Skeletal muscle satellite cell (primary cell): ENCODE results near the gene KIAA0930.

Experiments used
- H3K27me3 ChIP-seq: 2 replicates; pipeline ENCODE4 v1.7.0; 2013; ENCODE audit warnings: low read length; ENCODE audit not compliant: control insufficient read depth, insufficient read depth
- H3K36me3 ChIP-seq: 2 replicates; pipeline ENCODE4 v1.7.0; 2013; ENCODE audit warnings: mild to moderate bottlenecking, control low read depth, low read length; ENCODE audit not compliant: insufficient read depth
- H3K4me1 ChIP-seq: 2 replicates; pipeline ENCODE4 v1.7.0; 2013; ENCODE audit warnings: low read length; ENCODE audit not compliant: control insufficient read depth, insufficient read depth
- H3K4me2 ChIP-seq: 2 replicates; pipeline ENCODE4 v1.7.0; 2013; ENCODE audit warnings: mild to moderate bottlenecking, low read length
- H3K4me3 ChIP-seq: 2 replicates; pipeline ENCODE4 v1.7.0; 2013; ENCODE audit warnings: low read length
- H3K9ac ChIP-seq: 2 replicates; pipeline ENCODE4 v1.7.0; 2013; ENCODE audit warnings: mild to moderate bottlenecking, low read depth, low read length, moderate library complexity
- H3K9me3 ChIP-seq: replicated peaks from 2 replicates; pipeline ENCODE4 v1.7.0; 2013; ENCODE audit warnings: mild to moderate bottlenecking, control low read depth, low read length

KIAA0930 gene

DNA sequence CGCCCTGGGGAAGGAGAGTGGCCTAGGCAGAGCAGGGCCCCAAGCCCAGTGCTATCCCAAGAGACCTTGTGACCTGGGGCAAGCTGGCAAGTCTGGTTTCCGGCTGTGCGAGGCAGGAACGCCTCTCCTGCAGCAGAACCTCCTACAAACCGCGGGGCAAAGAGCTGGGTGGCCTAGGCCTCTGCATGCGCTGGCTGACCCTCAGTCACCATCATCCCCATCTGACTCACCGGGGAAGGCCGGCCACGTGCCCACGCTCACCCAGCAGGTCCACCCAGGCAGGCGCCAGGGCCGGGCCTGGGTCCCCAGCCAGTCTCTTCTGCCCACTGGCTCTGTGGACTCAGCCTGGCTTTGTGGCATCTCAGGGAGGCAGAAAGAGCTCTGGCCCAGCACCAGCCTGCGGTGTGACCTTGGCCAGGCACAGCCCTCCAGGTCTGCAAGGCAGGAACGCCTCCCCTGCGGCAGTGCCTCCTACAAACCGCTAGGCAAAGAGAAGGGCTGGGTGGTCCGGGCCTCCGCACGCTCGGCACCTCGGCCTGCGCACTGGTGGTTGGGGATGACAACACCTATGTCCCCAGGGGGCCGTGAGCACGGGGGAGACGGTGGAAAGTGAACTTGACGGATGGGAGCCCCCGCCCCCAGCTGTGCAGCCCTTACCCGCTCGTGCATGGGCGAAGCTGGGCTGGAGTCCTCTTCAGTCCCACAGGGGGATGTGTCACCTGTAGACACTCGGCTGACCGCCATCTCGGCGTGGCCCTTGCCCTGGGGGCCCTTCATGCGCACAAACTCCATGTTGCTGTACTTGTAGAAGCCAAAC lies 38.2 kb downstream of the KIAA0930 start:
- no peak overlapping the region for H3K4me2 ChIP-seq
- H3K9me3 ChIP-seq, result no peaks in the 10 kb centered on the region
- no peak overlapping the region for H3K9ac ChIP-seq
- H3K4me3 ChIP-seq, result no peak overlapping the region
- H3K27me3 ChIP-seq, result no peaks in the 10 kb centered on the region
- peaks cover 42% of the 10 kb centered on the region for H3K36me3 ChIP-seq
- peaks cover 8% of the 10 kb centered on the region for H3K4me1 ChIP-seq

DNA sequence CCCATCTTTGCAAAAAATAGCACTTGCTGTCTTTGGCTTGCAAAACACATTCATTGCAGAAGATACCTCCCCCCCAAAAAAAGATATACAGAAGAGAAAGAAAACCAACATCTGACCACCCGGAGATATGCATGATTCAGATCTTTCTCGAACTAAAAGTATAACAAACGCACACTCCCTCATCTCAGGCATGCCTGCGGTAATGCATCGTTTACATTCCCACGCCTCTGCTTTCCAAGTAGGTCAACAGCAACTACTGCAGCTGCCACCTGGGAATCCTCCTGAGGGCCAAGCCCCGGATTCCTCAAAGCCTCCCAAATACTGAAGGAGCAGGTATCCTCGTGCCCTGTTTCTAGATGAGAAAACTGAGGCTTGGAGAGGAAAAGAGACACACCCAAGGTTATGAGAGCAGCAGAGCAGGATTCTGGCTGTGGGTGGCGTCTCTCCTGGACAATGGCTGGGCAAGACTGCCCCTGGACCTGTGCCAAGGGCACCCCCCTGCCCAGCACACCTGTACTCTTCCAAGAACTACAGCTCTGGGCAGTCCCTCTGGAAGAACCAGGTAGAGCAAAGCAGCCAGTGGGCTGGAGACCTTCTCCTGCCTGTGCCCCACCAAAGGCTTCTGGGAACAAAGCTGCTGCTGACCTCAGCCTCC lies 38.9 kb downstream of the KIAA0930 start:
- H3K36me3 ChIP-seq, result peaks cover 43% of the 10 kb centered on the region
- no peaks in the 10 kb centered on the region for H3K27me3 ChIP-seq
- H3K9me3 ChIP-seq, result no peaks in the 10 kb centered on the region
- H3K4me2 ChIP-seq, result no peak overlapping the region
- peaks cover 8% of the 10 kb centered on the region for H3K4me1 ChIP-seq
- H3K9ac ChIP-seq, result no peak overlapping the region
- no peak overlapping the region for H3K4me3 ChIP-seq

DNA sequence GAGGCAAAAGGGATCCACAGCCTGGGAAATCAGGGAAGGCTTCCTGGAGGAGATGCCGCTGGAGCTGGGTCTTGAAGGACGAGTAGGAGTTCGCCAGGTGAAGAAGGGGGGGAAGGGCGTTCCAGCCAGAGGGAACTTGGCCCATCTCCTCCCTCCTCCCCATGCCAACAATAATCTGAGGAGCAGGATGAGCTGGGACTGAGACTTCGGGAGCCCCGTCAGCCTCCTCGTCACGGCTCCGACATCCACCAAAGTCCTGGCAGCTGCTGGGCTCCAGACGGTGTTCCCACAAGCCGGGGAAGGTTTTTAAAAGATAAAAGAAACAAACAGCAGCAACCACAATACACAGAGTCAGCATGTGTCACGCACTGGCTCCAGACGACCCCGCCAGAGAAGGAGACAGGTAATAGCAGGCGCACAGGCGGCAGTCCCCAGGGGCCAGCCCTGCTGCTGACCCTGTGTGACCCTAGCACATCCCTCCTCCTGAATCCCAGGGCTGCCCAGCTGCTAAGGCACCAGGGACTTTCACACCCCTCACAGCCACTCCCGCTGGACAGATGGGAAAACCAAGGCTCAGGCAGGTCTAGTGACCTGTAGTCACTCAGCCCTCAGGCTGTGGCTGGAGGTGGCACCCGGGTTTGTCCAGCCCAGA lies 39.7 kb downstream of the KIAA0930 start:
- no peak overlapping the region for H3K4me2 ChIP-seq
- H3K9me3 ChIP-seq, result no peaks in the 10 kb centered on the region
- peaks cover 47% of the 10 kb centered on the region for H3K36me3 ChIP-seq
- H3K4me1 ChIP-seq, result peaks cover 8% of the 10 kb centered on the region
- H3K9ac ChIP-seq, result no peak overlapping the region
- H3K27me3 ChIP-seq, result no peaks in the 10 kb centered on the region
- no peak overlapping the region for H3K4me3 ChIP-seq

GRCh38 chr22:45200230-45200629 lies 40.5 kb downstream of the KIAA0930 start:
- H3K4me2 ChIP-seq, result no peak overlapping the region
- no peaks in the 10 kb centered on the region for H3K9me3 ChIP-seq
- H3K4me1 ChIP-seq, result peaks cover 8% of the 10 kb centered on the region
- H3K9ac ChIP-seq, result no peak overlapping the region
- H3K27me3 ChIP-seq, result no peaks in the 10 kb centered on the region
- H3K4me3 ChIP-seq, result no peak overlapping the region
- peaks cover 52% of the 10 kb centered on the region for H3K36me3 ChIP-seq

- peaks cover 52% of the 10 kb centered on the region for H3K36me3 ChIP-seq
- no peaks in the 10 kb centered on the region for H3K9me3 ChIP-seq
- H3K4me1 ChIP-seq, result peaks cover 8% of the 10 kb centered on the region
- no peak overlapping the region for H3K9ac ChIP-seq
- no peak overlapping the region for H3K4me2 ChIP-seq
- H3K4me3 ChIP-seq, result no peak overlapping the region
- no peaks in the 10 kb centered on the region for H3K27me3 ChIP-seq
These were observed 41.0 kb downstream of the KIAA0930 start for GRCh38 chr22:45199723-45200122.

DNA sequence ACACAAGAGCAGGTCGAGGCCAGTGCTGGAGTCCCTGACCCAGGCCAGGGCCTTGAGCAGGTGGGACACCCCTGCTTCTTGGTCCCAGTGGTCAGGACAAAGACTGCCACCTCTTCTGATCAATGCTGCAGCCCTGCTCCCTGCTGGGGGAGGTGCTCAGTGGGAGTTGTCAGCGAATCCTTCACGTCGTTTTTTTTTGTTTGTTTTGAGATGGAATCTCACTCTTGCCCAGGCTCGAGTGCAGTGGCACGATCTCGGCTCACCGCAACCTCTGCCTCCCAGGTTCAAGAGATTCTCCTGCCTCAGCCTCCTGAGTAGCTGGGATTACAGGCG lies 42.3 kb downstream of the KIAA0930 start:
- Histone ChIP-seq H3K4me1 (peaks cover 8% of the 10 kb centered on the region), H3K4me3 (no peak overlapping the region), H3K9ac (no peak overlapping the region), H3K4me2 (no peak overlapping the region), H3K9me3 (no peaks in the 10 kb centered on the region), H3K27me3 (no peaks in the 10 kb centered on the region), H3K36me3 (peaks cover 57% of the 10 kb centered on the region)

DNA sequence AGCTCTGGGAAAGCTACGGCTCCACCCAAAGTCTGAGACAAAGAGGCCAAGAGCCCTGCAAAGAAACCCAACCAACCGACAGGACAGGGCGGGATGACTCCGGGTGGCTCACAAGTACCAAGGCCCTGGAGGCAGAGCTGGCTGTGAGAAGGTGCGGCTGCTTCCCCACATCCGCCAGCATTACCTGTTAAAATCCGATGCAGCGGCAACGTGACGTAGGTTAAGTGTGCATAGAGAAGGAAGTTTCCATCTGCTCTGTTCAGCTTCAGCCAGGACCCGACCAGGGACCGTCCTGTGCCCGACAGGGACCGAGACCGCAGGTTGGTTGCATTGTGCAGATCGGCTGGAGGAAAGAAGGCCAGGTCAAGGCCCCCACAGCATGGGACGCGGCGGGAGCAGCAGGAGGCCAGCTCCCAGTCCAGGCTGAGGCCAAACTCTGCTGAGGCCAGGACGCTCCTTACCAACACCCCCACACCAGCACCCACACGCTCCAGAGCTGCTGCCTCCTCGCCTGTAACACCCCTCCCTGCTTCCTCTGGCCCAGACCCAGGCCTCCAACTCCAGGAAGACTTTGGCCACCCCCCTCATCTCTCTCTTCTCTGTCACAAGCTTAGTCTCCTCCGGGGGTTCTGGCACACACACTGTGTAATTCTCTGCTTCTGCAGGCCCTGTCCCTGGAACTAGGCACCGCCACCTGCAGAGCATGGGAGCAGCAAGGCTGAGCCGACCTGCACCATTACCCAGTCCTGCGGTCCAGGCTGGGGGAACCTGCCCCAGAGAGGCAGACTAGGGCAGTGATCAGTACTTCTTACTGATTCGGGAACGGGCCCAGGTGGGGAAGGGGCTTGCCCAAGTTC lies 42.9 kb downstream of the KIAA0930 start:
- Histone ChIP-seq H3K4me1 (peaks cover 8% of the 10 kb centered on the region), H3K36me3 (peaks cover 56% of the 10 kb centered on the region), H3K4me2 (no peak overlapping the region), H3K27me3 (no peaks in the 10 kb centered on the region), H3K9me3 (no peaks in the 10 kb centered on the region), H3K4me3 (no peak overlapping the region), H3K9ac (no peak overlapping the region)

DNA sequence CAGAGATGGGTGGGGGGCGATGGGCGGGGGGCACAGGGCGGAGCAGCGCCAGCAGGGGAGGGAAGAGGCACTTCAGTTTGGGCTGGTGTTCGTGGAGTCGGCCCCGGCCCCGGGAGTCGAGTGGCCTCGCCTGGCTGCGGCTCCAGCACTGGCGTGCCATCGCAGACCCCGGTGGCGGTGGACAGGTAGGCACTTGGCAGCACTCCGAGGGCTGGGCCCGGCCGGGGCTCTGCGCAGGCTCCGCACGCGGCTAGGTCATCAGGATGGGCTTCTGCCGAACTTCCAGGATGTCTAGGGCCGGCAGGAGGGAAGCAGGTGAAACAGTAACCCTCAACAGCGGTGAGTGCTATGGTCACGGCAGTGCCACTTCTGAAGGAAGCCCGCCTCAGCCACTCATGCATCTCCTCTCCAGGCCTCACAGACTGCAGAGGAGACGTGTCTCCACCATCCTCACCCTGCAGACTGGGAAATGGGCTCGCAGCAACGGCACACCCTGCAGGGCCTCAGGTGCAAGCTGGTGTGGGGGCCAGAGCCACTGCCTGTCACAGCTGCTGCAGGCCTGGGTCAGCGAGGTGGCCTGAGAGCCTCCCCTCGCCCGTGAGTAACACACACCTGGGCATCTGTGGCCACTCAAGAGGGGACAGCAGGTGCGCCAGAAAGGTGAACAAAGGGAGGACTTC lies 43.6 kb downstream of the KIAA0930 start:
- H3K27me3 ChIP-seq, result no peaks in the 10 kb centered on the region
- H3K9ac ChIP-seq, result no peak overlapping the region
- no peak overlapping the region for H3K4me3 ChIP-seq
- no peaks in the 10 kb centered on the region for H3K9me3 ChIP-seq
- H3K36me3 ChIP-seq, result peaks cover 50% of the 10 kb centered on the region
- H3K4me1 ChIP-seq, result peaks cover 6% of the 10 kb centered on the region
- no peak overlapping the region for H3K4me2 ChIP-seq

DNA sequence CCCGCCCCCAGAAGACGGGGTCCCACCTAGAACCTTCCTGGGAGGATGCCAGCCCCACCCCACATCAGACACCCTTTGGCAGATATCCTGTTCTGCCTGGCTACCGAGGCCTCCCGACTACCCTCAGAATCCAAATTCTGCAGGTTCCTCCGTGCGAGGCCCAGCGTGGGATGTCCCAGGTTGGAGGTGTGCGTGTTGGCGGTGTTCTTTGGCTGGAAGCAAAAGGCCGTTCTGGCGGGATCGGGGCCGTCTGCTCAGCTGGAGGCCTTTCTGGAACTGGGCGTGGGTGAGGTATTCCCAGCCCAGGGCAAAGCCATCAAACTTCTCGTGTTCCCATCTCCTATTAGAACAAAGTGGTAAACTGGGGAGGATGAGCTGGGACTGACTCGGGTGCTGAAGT lies 44.4 kb downstream of the KIAA0930 start:
- no peak overlapping the region for H3K9ac ChIP-seq
- no peaks in the 10 kb centered on the region for H3K9me3 ChIP-seq
- H3K4me2 ChIP-seq, result no peak overlapping the region
- no peaks in the 10 kb centered on the region for H3K27me3 ChIP-seq
- peaks cover 50% of the 10 kb centered on the region for H3K36me3 ChIP-seq
- H3K4me1 ChIP-seq, result peaks cover 2% of the 10 kb centered on the region
- no peak overlapping the region for H3K4me3 ChIP-seq

- Histone ChIP-seq H3K27me3 (no peaks in the 10 kb centered on the region), H3K4me2 (no peak overlapping the region), H3K36me3 (peaks cover 47% of the 10 kb centered on the region), H3K4me3 (no peak overlapping the region), H3K9me3 (no peaks in the 10 kb centered on the region), H3K4me1 (no peaks in the 10 kb centered on the region), H3K9ac (no peak overlapping the region)
These were observed 45.1 kb downstream of the KIAA0930 start for GRCh38 chr22:45195616-45196015.

- Histone ChIP-seq H3K4me3 (no peak overlapping the region), H3K9ac (no peak overlapping the region), H3K4me1 (no peaks in the 10 kb centered on the region), H3K4me2 (no peak overlapping the region), H3K27me3 (no peaks in the 10 kb centered on the region), H3K36me3 (peaks cover 40% of the 10 kb centered on the region), H3K9me3 (no peaks in the 10 kb centered on the region)
These were observed 46.0 kb downstream of the KIAA0930 start for GRCh38 chr22:45194686-45195085.
